H9 (cell line): ENCODE data around the gene KPNA1. TPM values are rescaled to one million over a fixed set of nuclear protein-coding genes. Genes with fewer than 3 reads are reported as not detected.

Source experiments
- DNase-seq: peaks from one replicate; pipeline ENCODE4 v3.0.0-alpha.2; 2017
- H2AFZ ChIP-seq: one replicate; pipeline ENCODE4 v1.6.1; 2013; ENCODE audit warnings: mild to moderate bottlenecking, low read length, control low read depth, moderate library complexity
- H2AK5ac ChIP-seq: 2 replicates; pipeline ENCODE4 v1.6.1; 2013; ENCODE audit warnings: low read length, control low read depth, mixed read lengths; ENCODE audit not compliant: insufficient read length
- H2BK120ac ChIP-seq: one replicate; pipeline ENCODE4 v1.6.1; 2013; ENCODE audit warnings: low read depth, mild to moderate bottlenecking, low read length, control low read depth, inconsistent platforms; ENCODE audit not compliant: poor library complexity, severe bottlenecking
- H2BK12ac ChIP-seq: 2 replicates; pipeline ENCODE4 v1.6.1; 2013; ENCODE audit warnings: low read length, control low read depth, mixed read lengths, low read depth; ENCODE audit not compliant: insufficient read length
- H2BK15ac ChIP-seq: 2 replicates; pipeline ENCODE4 v1.6.1; 2013; ENCODE audit warnings: low read depth, low read length, control low read depth
- H2BK20ac ChIP-seq: one replicate; pipeline ENCODE4 v1.6.1; 2013; ENCODE audit warnings: low read depth, mild to moderate bottlenecking, low read length, control low read depth, inconsistent platforms; ENCODE audit not compliant: poor library complexity, severe bottlenecking
- H2BK5ac ChIP-seq: 2 replicates; pipeline ENCODE4 v1.6.1; 2013; ENCODE audit warnings: low read length, control low read depth, mixed read lengths; ENCODE audit not compliant: insufficient read length
- H3K14ac ChIP-seq: 2 replicates; pipeline ENCODE4 v1.6.1; 2013; ENCODE audit warnings: low read length, control low read depth; ENCODE audit not compliant: insufficient read depth
- H3K18ac ChIP-seq: 2 replicates; pipeline ENCODE4 v1.6.1; 2013; ENCODE audit warnings: low read depth, mild to moderate bottlenecking, mixed read lengths, low read length, control low read depth; ENCODE audit not compliant: insufficient read length
- H3K23ac ChIP-seq: 2 replicates; pipeline ENCODE4 v1.6.1; 2013; ENCODE audit warnings: low read length, control low read depth, mixed read lengths, low read depth; ENCODE audit not compliant: insufficient read length
- H3K23me2 ChIP-seq: 2 replicates; pipeline ENCODE4 v1.6.1; 2013; ENCODE audit warnings: low read depth, mild to moderate bottlenecking, mixed read lengths, low read length, control low read depth; ENCODE audit not compliant: insufficient read length, poor library complexity, severe bottlenecking
- H3K27ac ChIP-seq: 2 replicates; pipeline ENCODE4 v1.5.1; 2013; ENCODE audit warnings: low read length, control low read depth, mixed read lengths, low read depth; ENCODE audit not compliant: insufficient read length
- H3K27me3 ChIP-seq: 2 replicates; pipeline ENCODE4 v1.6.1; 2013; ENCODE audit warnings: low read length, control low read depth, inconsistent platforms; ENCODE audit not compliant: insufficient read depth
- H3K4ac ChIP-seq: 2 replicates; pipeline ENCODE4 v1.6.1; 2013; ENCODE audit warnings: low read depth, mild to moderate bottlenecking, control low read depth, inconsistent platforms, low read length, moderate library complexity
- H3K4me1 ChIP-seq: 2 replicates; pipeline ENCODE4 v1.6.1; 2013; ENCODE audit warnings: low read length, control low read depth, inconsistent platforms; ENCODE audit not compliant: insufficient read depth
- H3K4me2 ChIP-seq: 2 replicates; pipeline ENCODE4 v1.6.1; 2013; ENCODE audit warnings: low read length, control low read depth, mixed read lengths; ENCODE audit not compliant: insufficient read length, insufficient read depth
- H3K56ac ChIP-seq: 2 replicates; pipeline ENCODE4 v1.6.1; 2013; ENCODE audit warnings: low read depth, mild to moderate bottlenecking, mixed read lengths, low read length, control low read depth; ENCODE audit not compliant: insufficient read length
- H3K79me1 ChIP-seq: 2 replicates; pipeline ENCODE4 v1.6.1; 2013; ENCODE audit warnings: low read depth, mild to moderate bottlenecking, moderate library complexity, low read length, control low read depth, inconsistent platforms; ENCODE audit not compliant: insufficient read depth, poor library complexity, severe bottlenecking
- H3K79me2 ChIP-seq: 2 replicates; pipeline ENCODE4 v1.6.1; 2013; ENCODE audit warnings: low read length, control low read depth, inconsistent platforms; ENCODE audit not compliant: insufficient read depth
- H3K9ac ChIP-seq: 2 replicates; pipeline ENCODE4 v1.6.1; 2013; ENCODE audit warnings: low read length, control low read depth, mixed read lengths; ENCODE audit not compliant: insufficient read length; ENCODE audit errors: extremely low read depth
- H3K9me3 ChIP-seq: one replicate; pipeline ENCODE4 v1.6.1; 2013; ENCODE audit warnings: low read depth, low read length, inconsistent platforms; ENCODE audit not compliant: control insufficient read depth
- H3T11ph ChIP-seq: one replicate; pipeline ENCODE4 v1.6.1; 2013; ENCODE audit warnings: mild to moderate bottlenecking, low read length, control low read depth, inconsistent platforms
- H4K20me1 ChIP-seq: one replicate; pipeline ENCODE4 v1.6.1; 2013; ENCODE audit not compliant: control insufficient read depth, insufficient read length, insufficient read depth
- H4K5ac ChIP-seq: 2 replicates; pipeline ENCODE4 v1.6.1; 2013; ENCODE audit warnings: low read depth, mild to moderate bottlenecking, mixed read lengths, low read length, control low read depth; ENCODE audit not compliant: insufficient read length
- H4K8ac ChIP-seq: replicated peaks from 2 replicates; pipeline ENCODE4 v1.6.1; 2013; ENCODE audit warnings: low read length, control low read depth, mixed read lengths, low read depth; ENCODE audit not compliant: insufficient read length
- H4K91ac ChIP-seq: 2 replicates; pipeline ENCODE4 v1.6.1; 2013; ENCODE audit warnings: low read depth, mild to moderate bottlenecking, moderate library complexity, mixed read lengths, low read length, control low read depth; ENCODE audit not compliant: insufficient read length
- H3K27ac Mint-ChIP-seq, 3 experiments: 2 replicates in 2 of 3; 3 replicates in 1 of 3; pipeline ENCODE4 v1.8.0; 2020 to 2021; ENCODE audit warnings: mixed read lengths in 3 of 3, mild to moderate bottlenecking in 1 of 3, moderate library complexity in 1 of 3
- H3K27me3 Mint-ChIP-seq: 2 replicates; pipeline ENCODE4 v1.8.0; 2021; ENCODE audit warnings: low read depth, mild to moderate bottlenecking, moderate library complexity, mixed read lengths
- H3K36me3 Mint-ChIP-seq, 3 experiments: 2 replicates in 2 of 3; 3 replicates in 1 of 3; pipeline ENCODE4 v1.8.0; 2020 to 2021; ENCODE audit warnings: low read depth in 3 of 3, mixed read lengths in 3 of 3; ENCODE audit not compliant: insufficient read depth in 1 of 3
- H3K4me1 Mint-ChIP-seq, 2 experiments: 2 replicates each; pipeline ENCODE4 v1.8.0; 2020; ENCODE audit warnings: mixed read lengths in 2 of 2
- H3K4me3 Mint-ChIP-seq, 2 experiments: 2 replicates in 1 of 2; 3 replicates in 1 of 2; pipeline ENCODE4 v1.8.0; 2020 to 2021; ENCODE audit warnings: mild to moderate bottlenecking in 2 of 2, mixed read lengths in 2 of 2, moderate library complexity in 1 of 2
- H3K9me3 Mint-ChIP-seq, 2 experiments: 2 replicates in 1 of 2; 3 replicates in 1 of 2; pipeline ENCODE4 v1.8.0; 2020; ENCODE audit warnings: mild to moderate bottlenecking in 2 of 2, mixed read lengths in 2 of 2, moderate library complexity in 1 of 2
- CTCF ChIP-seq: fragments of 200-600 bp; sonication (generic); conservative IDR thresholded peaks from 3 replicates; pipeline ENCODE4 v1.8.0; 2021; ENCODE audit warnings: antibody characterized with exemption, mild to moderate bottlenecking
- WGBS: extraction: QIAGEN DNeasy Blood & Tissue Kit; methylation state at CpG from one replicate; pipeline ENCODE4 v1.1.7; 2013; ENCODE audit warnings: missing lambda C conversion rate, low lambda C conversion rate, mixed read lengths; ENCODE audit not compliant: insufficient read length; ENCODE audit errors: extremely low coverage; 5-methylcytosine and 5-hydroxymethylcytosine counted together
- total RNA-seq: library from RNA; stranded (reverse); gene quantifications from 2 replicates; pipeline ENCODE4 v1.2.1, GENCODE V29; 2021

KPNA1 gene
- total RNA-seq, 1 experiment from 2014 or later = 71.7 TPM

- Histone ChIP-seq H3T11ph (no peak overlapping the region), H3K18ac (no peak overlapping the region), H3K79me2 (peaks cover 37% of the 10 kb centered on the region), H4K8ac (no peak overlapping the region), H3K4ac (no peak overlapping the region), H3K4me1 (no peaks in the 10 kb centered on the region; the same call in 1 of the 2 replicates), H3K4me2 (no peak overlapping the region), H3K27me3 (no peaks in the 10 kb centered on the region), H2BK15ac (no peak overlapping the region), H2BK12ac (no peak overlapping the region), H2BK20ac (no peak overlapping the region), H3K79me1 (peaks cover 3% of the 10 kb centered on the region), H2BK120ac (no peak overlapping the region), H4K20me1 (no peaks in the 10 kb centered on the region), H3K56ac (no peak overlapping the region), H2BK5ac (no peak overlapping the region), H3K23me2 (peaks cover under 1% of the 10 kb centered on the region), H3K9ac (no peak overlapping the region), H2AK5ac (no peak overlapping the region), H4K5ac (no peak overlapping the region), H3K14ac (no peak overlapping the region), H3K27ac (no peak overlapping the region), H4K91ac (no peak overlapping the region), H2AFZ (no peak overlapping the region), H3K23ac (no peak overlapping the region), H3K9me3 (no peaks in the 10 kb centered on the region)
- DNase-seq = no peak
- Mint-ChIP-seq H3K4me3 (no peak overlapping the region), H3K27ac (0 out of 7 replicates have a peak overlapping the region, but pooled peaks of 1 of the 3 experiments have one; percentile 9), H3K27me3 (no peaks in the 10 kb centered on the region), H3K4me1 (peaks cover 44 to 47% of the 10 kb centered on the region in 2 experiments), H3K9me3 (no peaks in the 10 kb centered on the region), H3K36me3 (no peaks in the 10 kb centered on the region; a peak in 2 of 7 replicates)
- TF ChIP-seq CTCF = no peak
- WGBS = no CpG with 5 or more reads among the region's 2 CpGs
Measured at GRCh38 chr3:122508135-122508914, 6.4 kb downstream of the KPNA1 start.
